GM12878 (cell line): Measurements from ENCODE around the gene NT5DC4.

ENCODE experiments used
- CEBPB ChIP-seq, 2 experiments: fragments of 150-350 bp in 1 of 2; IDR thresholded peaks; 2 replicates each; pipeline ENCODE4 v1.6.1; 2012 to 2014; ENCODE audit warnings: low read depth in 2 of 2, low read length in 2 of 2, borderline replicate concordance in 1 of 2, inconsistent platforms in 1 of 2
- EGR1 ChIP-seq, 2 experiments: IDR thresholded peaks; 1 replicate in 1 of 2; 2 replicates in 1 of 2; pipeline ENCODE4 v1.6.1; 2011 to 2012; ENCODE audit warnings: low read depth in 2 of 2, low read length in 2 of 2, borderline replicate concordance in 1 of 2, mild to moderate bottlenecking in 1 of 2, moderate library complexity in 1 of 2
- POLR2A ChIP-seq: IDR thresholded peaks from 2 replicates; pipeline ENCODE4 v1.6.1; 2011; ENCODE audit warnings: low read depth, mild to moderate bottlenecking, low read length

DNA sequence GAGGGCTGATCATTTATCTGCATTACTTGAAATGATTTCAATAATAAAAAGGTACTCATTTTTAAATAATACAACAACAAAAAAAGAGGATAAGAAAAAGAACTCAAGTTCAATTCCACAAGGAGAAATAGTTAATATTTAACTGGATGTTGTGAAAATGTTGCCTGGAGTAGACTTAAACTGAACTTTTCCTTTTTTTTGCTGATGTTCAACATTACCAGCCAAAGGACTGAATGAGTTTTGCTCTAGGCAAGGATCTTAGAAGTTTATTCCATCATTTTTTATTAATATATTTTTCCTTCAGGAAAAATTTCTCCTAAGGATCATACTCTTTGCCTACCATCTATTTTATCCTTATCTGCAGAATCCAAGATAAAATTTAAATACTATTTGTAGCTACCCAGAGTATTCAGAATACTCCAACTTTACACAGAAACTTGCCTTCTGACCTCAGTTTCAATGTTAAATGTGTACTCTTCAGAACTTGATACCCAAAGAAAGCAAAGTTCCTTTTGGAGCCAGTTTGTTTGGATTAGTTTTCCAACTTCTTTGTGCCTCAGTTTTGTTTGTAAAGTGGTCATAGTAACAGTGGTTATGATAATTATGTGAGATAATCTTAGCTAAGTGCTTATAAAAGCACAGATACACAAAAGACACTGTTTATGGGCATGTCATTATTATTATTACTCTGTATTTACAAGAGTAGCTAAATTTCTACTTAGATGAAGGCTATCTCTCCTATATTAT is 30.8 kb downstream of the NT5DC4 start:
- TF ChIP-seq CEBPB (IDR thresholded peaks at IDR 0.05; ENCODE audit: borderline replicate concordance in 1 of 2, low read depth in 2 of 2, low read length in 2 of 2), result no peak
- TF ChIP-seq POLR2A, result no peak
- TF ChIP-seq EGR1 (IDR thresholded peaks at IDR 0.05; ENCODE audit: borderline replicate concordance in 1 of 2, low read depth in 2 of 2, low read length in 2 of 2), result no peak
